ENCODE results near the gene DNM3. TPM values are rescaled to one million over a fixed set of nuclear protein-coding genes. Genes with fewer than 3 reads are reported as not detected.

The DNM3 gene
- total and polyA plus RNA-seq, 7 donors = 0.60 to 13.3 (median 3.9) TPM

DNA sequence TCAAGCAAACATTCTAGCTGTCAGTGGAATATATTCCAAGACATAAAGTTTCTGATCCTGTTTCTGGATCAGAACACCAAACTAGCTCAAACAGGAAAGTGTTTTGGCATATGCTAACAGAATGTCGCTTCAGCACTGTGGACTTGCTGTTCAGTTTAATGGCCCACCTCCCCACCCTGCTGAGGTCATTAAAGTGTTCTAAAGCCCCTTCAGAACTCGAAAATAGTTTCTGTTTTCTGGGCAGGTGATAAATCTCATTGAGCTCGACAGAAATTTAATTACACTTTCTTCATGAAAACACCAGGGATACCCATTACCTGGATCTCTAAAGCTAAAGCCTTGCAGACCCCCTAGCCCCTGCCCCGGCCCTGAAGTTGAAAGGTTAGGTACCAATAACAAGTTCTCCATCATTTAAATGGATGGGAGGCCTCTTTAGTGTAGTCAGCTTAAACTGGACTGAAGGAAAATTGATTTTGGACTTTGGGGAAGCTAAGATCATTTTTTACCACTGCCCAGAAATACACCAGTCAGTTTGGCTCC is 575.3 kb downstream of the DNM3 start:
- Histone ChIP-seq H3K27ac (no peak overlapping the region), H3K9me3 (no peaks in the 10 kb centered on the region), H3K4me1 (no peaks in the 10 kb centered on the region), H3K27me3 (no peaks in the 10 kb centered on the region), H3K36me3 (no peaks in the 10 kb centered on the region), H3K4me3 (no peak overlapping the region)
- intact Hi-C loops (cut with DNase I) = no loop called here
- 71 to 78% methylated on average over 4 of the region's 4 CpGs for WGBS, 2 donors
- TF ChIP-seq EP300 (IDR thresholded peaks at IDR 0.05) (no peak), POLR2A (IDR thresholded peaks at IDR 0.05) (no peak), POLR2AphosphoS5 (IDR thresholded peaks at IDR 0.05) (no peak)
- TF ChIP-seq, protein P1, sequence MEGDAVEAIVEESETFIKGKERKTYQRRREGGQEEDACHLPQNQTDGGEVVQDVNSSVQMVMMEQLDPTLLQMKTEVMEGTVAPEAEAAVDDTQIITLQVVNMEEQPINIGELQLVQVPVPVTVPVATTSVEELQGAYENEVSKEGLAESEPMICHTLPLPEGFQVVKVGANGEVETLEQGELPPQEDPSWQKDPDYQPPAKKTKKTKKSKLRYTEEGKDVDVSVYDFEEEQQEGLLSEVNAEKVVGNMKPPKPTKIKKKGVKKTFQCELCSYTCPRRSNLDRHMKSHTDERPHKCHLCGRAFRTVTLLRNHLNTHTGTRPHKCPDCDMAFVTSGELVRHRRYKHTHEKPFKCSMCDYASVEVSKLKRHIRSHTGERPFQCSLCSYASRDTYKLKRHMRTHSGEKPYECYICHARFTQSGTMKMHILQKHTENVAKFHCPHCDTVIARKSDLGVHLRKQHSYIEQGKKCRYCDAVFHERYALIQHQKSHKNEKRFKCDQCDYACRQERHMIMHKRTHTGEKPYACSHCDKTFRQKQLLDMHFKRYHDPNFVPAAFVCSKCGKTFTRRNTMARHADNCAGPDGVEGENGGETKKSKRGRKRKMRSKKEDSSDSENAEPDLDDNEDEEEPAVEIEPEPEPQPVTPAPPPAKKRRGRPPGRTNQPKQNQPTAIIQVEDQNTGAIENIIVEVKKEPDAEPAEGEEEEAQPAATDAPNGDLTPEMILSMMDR (IDR thresholded peaks at IDR 0.05) = no peak
- no peak for DNase-seq

DNA sequence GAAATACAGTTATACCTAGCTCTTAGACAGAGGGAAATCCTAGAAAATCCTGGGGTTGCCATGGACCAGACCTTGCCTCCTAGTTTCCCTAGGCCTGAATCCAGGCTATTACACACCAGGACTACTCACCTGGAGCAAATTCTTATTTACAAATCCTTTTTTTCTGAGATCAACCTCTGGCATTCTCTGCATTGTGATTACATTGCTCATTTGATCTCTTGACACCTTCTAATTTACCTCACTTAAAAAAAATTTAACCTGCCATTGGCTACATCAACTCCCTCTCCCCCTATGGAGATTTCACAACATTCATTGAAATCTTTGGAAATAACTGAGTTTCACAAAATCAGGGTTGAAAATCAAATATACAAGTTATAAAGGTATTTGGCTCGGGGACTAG is 576.3 kb downstream of the DNM3 start:
- WGBS, 2 donors = 92 to 97% methylated on average over 1 of the region's 1 CpG
- Histone ChIP-seq H3K9me3 (no peaks in the 10 kb centered on the region), H3K36me3 (no peaks in the 10 kb centered on the region), H3K4me1 (no peaks in the 10 kb centered on the region), H3K27ac (no peak overlapping the region), H3K4me3 (no peak overlapping the region), H3K27me3 (no peaks in the 10 kb centered on the region)
- DNase-seq = no peak
- TF ChIP-seq POLR2AphosphoS5 (IDR thresholded peaks at IDR 0.05) (no peak), POLR2A (IDR thresholded peaks at IDR 0.05) (no peak), EP300 (IDR thresholded peaks at IDR 0.05) (no peak)
- TF ChIP-seq, protein P1 (IDR thresholded peaks at IDR 0.05) = no peak
- intact Hi-C loops (cut with DNase I) = no loop called here

DNA sequence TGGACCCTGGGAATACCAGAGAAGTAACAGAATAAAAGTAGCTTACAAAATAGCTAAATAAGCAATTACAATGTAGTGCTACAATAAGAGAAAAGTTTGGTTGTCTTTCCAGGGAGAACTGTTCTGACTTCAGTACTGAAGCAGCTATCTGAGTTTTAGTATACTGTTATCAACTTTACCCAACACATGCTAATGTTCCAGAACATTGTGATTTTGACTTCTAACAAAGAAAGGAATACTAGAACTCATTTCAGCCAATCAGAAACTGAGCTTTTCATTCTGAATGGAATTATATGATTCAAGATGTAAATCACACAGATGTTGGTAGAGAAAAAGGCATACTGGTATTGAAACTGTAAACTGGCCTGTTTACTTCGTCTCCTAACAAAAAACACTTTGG is 579.1 kb downstream of the DNM3 start, which contains the start of gene C1orf105:
TSS of gene C1orf105 (plus strand) at position 301 of the 400 bp plus-strand sequence. CDS start 201 bp downstream, outside the sequence.
- 89 to 91% methylated on average over 1 of the region's 1 CpG for WGBS, 2 donors
- H3K36me3 ChIP-seq = no peaks in the 10 kb centered on the region
- intact Hi-C loops (cut with DNase I) = no loop called here
- no peaks in the 10 kb centered on the region for H3K4me1 ChIP-seq
- H3K27me3 ChIP-seq = no peaks in the 10 kb centered on the region
- no peaks in the 10 kb centered on the region for H3K9me3 ChIP-seq
- H3K27ac ChIP-seq = no peak within 1 kb of the TSS
- no peak within 1 kb of the TSS for H3K4me3 ChIP-seq
- no peak for DNase-seq
- TF ChIP-seq EP300 (IDR thresholded peaks at IDR 0.05) (no peak), POLR2AphosphoS5 (IDR thresholded peaks at IDR 0.05) (no peak), POLR2A (IDR thresholded peaks at IDR 0.05) (no peak)
- TF ChIP-seq, protein P1 (IDR thresholded peaks at IDR 0.05) = no peak

GRCh38 chr1:172421974-172422604 is 580.8 kb downstream of the DNM3 start:
- DNase-seq = no peak
- no peak overlapping the region for H3K27ac ChIP-seq
- 90 to 92% methylated on average over 5 of the region's 5 CpGs for WGBS, 2 donors
- no peaks in the 10 kb centered on the region for H3K27me3 ChIP-seq
- intact Hi-C loops (cut with DNase I) = no loop called here
- H3K4me1 ChIP-seq = no peaks in the 10 kb centered on the region
- H3K4me3 ChIP-seq = no peak overlapping the region
- no peaks in the 10 kb centered on the region for H3K36me3 ChIP-seq
- no peak for TF ChIP-seq POLR2A (IDR thresholded peaks at IDR 0.05)
- no peak for TF ChIP-seq POLR2AphosphoS5 (IDR thresholded peaks at IDR 0.05)
- no peak for TF ChIP-seq EP300 (IDR thresholded peaks at IDR 0.05)
- TF ChIP-seq, protein P1 (IDR thresholded peaks at IDR 0.05) = no peak
- H3K9me3 ChIP-seq = no peaks in the 10 kb centered on the region
